Measurements from ENCODE around the gene OR1L6. TPM values are rescaled to one million over a fixed set of nuclear protein-coding genes. Genes with fewer than 3 reads are reported as not detected.

OR1L6 gene
- polyA plus RNA-seq, 1 of the 3 experiments (the other 2 are of a cell fraction): not detected

DNA sequence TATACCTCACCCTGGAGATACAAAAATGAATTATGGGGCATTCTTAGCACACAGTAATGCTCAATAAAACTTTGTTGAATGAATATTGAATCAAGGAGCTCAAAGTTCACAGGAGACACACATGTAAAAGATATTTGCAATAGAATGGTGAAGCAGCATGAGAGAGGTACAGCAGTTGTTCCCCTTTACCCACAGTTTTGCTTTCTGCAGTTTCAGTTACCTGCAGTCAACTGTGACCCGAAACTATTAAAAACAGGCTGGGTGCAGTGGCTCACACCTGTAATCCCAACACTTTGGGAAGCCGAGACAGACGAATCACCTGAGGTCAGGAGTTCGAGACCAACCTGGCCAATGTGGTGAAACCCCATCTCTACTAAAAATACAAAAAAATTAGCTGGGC lies 44.2 kb downstream of the OR1L6 start:
- H3K27me3 ChIP-seq (ENCODE audit: insufficient read depth): no peaks in the 10 kb centered on the region; the same call in 1 of the 2 replicates
- H3K9ac ChIP-seq: no peak overlapping the region
- no peak overlapping the region for H2AFZ ChIP-seq (ENCODE audit: low read depth)
- no peaks in the 10 kb centered on the region for H3F3A ChIP-seq (replicated peaks; ENCODE audit: insufficient read depth)
- ChIA-PET CTCF (interaction anchor here (1.0 to 1.2 kb wide), 2 partner anchors 287 to 321 kb away, joined by 3 read pairs; no protein-coding TSS in a partner anchor), POLR2A (no interaction called here)
- H3K79me2 ChIP-seq (ENCODE audit: insufficient read depth): no peaks in the 10 kb centered on the region
- H3K36me3 ChIP-seq (replicated peaks in 1 of 2; ENCODE audit: control insufficient read depth in 1 of 2, insufficient read depth in 2 of 2, low read length in 1 of 2): no peaks in the 10 kb centered on the region
- DNase-seq: no peak
- H3K27ac ChIP-seq (ENCODE audit: low read depth in 2 of 2, low read length in 1 of 2): no peak overlapping the region
- TF ChIP-seq FOXJ3 (CRISPR knock-in tag; IDR thresholded peaks at IDR 0.05) (no peak), SIN3A (IDR thresholded peaks at IDR 0.05; ENCODE audit: borderline replicate concordance, low read depth, low read length) (no peak), SMC3 (IDR thresholded peaks at IDR 0.05; ENCODE audit: low read depth, low read length) (no peak), TEAD4 (IDR thresholded peaks at IDR 0.05; ENCODE audit: borderline replicate concordance, insufficient read depth) (no peak), GATA2 (CRISPR knock-in tag; IDR thresholded peaks at IDR 0.05) (no peak), RAD21 (IDR thresholded peaks at IDR 0.05; ENCODE audit: low read length) (no peak), RXRA (IDR thresholded peaks at IDR 0.05; ENCODE audit: borderline replicate concordance, low read depth) (no peak), TCF12 (IDR thresholded peaks at IDR 0.05) (no peak), NFIC (IDR thresholded peaks at IDR 0.05; ENCODE audit: borderline replicate concordance) (no peak), TAF1 (IDR thresholded peaks at IDR 0.05; ENCODE audit: borderline replicate concordance, low read depth, low read length) (no peak), JUND (IDR thresholded peaks at IDR 0.05) (no peak)
- TF ChIP-seq, protein P1, sequence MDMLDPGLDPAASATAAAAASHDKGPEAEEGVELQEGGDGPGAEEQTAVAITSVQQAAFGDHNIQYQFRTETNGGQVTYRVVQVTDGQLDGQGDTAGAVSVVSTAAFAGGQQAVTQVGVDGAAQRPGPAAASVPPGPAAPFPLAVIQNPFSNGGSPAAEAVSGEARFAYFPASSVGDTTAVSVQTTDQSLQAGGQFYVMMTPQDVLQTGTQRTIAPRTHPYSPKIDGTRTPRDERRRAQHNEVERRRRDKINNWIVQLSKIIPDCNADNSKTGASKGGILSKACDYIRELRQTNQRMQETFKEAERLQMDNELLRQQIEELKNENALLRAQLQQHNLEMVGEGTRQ (IDR thresholded peaks at IDR 0.05; ENCODE audit: borderline replicate concordance, low read depth, low read length): no peak
- TF ChIP-seq, protein P2, sequence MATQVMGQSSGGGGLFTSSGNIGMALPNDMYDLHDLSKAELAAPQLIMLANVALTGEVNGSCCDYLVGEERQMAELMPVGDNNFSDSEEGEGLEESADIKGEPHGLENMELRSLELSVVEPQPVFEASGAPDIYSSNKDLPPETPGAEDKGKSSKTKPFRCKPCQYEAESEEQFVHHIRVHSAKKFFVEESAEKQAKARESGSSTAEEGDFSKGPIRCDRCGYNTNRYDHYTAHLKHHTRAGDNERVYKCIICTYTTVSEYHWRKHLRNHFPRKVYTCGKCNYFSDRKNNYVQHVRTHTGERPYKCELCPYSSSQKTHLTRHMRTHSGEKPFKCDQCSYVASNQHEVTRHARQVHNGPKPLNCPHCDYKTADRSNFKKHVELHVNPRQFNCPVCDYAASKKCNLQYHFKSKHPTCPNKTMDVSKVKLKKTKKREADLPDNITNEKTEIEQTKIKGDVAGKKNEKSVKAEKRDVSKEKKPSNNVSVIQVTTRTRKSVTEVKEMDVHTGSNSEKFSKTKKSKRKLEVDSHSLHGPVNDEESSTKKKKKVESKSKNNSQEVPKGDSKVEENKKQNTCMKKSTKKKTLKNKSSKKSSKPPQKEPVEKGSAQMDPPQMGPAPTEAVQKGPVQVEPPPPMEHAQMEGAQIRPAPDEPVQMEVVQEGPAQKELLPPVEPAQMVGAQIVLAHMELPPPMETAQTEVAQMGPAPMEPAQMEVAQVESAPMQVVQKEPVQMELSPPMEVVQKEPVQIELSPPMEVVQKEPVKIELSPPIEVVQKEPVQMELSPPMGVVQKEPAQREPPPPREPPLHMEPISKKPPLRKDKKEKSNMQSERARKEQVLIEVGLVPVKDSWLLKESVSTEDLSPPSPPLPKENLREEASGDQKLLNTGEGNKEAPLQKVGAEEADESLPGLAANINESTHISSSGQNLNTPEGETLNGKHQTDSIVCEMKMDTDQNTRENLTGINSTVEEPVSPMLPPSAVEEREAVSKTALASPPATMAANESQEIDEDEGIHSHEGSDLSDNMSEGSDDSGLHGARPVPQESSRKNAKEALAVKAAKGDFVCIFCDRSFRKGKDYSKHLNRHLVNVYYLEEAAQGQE (IDR thresholded peaks at IDR 0.05; ENCODE audit: low read depth, low read length): no peak
- TF ChIP-seq, protein P3, sequence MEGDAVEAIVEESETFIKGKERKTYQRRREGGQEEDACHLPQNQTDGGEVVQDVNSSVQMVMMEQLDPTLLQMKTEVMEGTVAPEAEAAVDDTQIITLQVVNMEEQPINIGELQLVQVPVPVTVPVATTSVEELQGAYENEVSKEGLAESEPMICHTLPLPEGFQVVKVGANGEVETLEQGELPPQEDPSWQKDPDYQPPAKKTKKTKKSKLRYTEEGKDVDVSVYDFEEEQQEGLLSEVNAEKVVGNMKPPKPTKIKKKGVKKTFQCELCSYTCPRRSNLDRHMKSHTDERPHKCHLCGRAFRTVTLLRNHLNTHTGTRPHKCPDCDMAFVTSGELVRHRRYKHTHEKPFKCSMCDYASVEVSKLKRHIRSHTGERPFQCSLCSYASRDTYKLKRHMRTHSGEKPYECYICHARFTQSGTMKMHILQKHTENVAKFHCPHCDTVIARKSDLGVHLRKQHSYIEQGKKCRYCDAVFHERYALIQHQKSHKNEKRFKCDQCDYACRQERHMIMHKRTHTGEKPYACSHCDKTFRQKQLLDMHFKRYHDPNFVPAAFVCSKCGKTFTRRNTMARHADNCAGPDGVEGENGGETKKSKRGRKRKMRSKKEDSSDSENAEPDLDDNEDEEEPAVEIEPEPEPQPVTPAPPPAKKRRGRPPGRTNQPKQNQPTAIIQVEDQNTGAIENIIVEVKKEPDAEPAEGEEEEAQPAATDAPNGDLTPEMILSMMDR (IDR thresholded peaks at IDR 0.05): no peak
- TF ChIP-seq, protein P4, sequence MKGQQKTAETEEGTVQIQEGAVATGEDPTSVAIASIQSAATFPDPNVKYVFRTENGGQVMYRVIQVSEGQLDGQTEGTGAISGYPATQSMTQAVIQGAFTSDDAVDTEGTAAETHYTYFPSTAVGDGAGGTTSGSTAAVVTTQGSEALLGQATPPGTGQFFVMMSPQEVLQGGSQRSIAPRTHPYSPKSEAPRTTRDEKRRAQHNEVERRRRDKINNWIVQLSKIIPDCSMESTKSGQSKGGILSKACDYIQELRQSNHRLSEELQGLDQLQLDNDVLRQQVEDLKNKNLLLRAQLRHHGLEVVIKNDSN (IDR thresholded peaks at IDR 0.05; ENCODE audit: borderline replicate concordance, low read depth): no peak
- TF ChIP-seq, protein P5, sequence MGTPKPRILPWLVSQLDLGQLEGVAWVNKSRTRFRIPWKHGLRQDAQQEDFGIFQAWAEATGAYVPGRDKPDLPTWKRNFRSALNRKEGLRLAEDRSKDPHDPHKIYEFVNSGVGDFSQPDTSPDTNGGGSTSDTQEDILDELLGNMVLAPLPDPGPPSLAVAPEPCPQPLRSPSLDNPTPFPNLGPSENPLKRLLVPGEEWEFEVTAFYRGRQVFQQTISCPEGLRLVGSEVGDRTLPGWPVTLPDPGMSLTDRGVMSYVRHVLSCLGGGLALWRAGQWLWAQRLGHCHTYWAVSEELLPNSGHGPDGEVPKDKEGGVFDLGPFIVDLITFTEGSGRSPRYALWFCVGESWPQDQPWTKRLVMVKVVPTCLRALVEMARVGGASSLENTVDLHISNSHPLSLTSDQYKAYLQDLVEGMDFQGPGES (IDR thresholded peaks at IDR 0.05; ENCODE audit: low read depth, low read length): no peak
- TF ChIP-seq, protein P6, sequence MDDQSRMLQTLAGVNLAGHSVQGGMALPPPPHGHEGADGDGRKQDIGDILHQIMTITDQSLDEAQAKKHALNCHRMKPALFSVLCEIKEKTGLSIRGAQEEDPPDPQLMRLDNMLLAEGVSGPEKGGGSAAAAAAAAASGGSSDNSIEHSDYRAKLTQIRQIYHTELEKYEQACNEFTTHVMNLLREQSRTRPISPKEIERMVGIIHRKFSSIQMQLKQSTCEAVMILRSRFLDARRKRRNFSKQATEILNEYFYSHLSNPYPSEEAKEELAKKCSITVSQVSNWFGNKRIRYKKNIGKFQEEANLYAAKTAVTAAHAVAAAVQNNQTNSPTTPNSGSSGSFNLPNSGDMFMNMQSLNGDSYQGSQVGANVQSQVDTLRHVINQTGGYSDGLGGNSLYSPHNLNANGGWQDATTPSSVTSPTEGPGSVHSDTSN (IDR thresholded peaks at IDR 0.05): no peak
- H3K9me2 ChIP-seq: no peaks in the 10 kb centered on the region
- H3K4me1 ChIP-seq (ENCODE audit: control insufficient read depth in 1 of 2, insufficient read depth in 2 of 2, low read depth in 1 of 2, low read length in 1 of 2): no peaks in the 10 kb centered on the region
- H4K20me1 ChIP-seq (ENCODE audit: insufficient read depth): no peaks in the 10 kb centered on the region
- H3K4me2 ChIP-seq: no peak overlapping the region
- H3K9me3 ChIP-seq: no peaks in the 10 kb centered on the region
- 42% methylated on average over 4 of the region's 4 CpGs for WGBS (ENCODE audit: low lambda C conversion rate)
- H3K4me3 ChIP-seq (ENCODE audit: low read depth in 2 of 2, low read length in 1 of 2): no peak overlapping the region
